GM23338 (cell line): Measurements from ENCODE around the gene ADD3.
"Not testable (repeated sequence)": the region's sequence is repeated elsewhere in the genome, so short reads cannot be mapped to it uniquely, and the experiment has no call there.

Experiments
- CREB1 ChIP-seq: fragments of 250-450 bp; sonication (Bioruptor Pico); IDR thresholded peaks from 2 replicates; pipeline ENCODE4 v1.5.0; 2020; ENCODE audit warnings: low read depth, mild to moderate bottlenecking, moderate library complexity
- CTCF ChIP-seq, 2 experiments: fragments of 200-600 bp in 1 of 2; sonication (generic) in 1 of 2; conservative IDR thresholded peaks; 2 replicates each; pipeline versions ENCODE4 v1.5.1 to v1.6.1; 2016 to 2017; ENCODE audit warnings: antibody characterized with exemption in 2 of 2, low read depth in 2 of 2, mild to moderate bottlenecking in 2 of 2, moderate library complexity in 1 of 2
- EZH2 ChIP-seq: fragments of 200-600 bp; sonication (generic); IDR thresholded peaks from one replicate; pipeline ENCODE4 v1.8.0; 2017; ENCODE audit warnings: antibody characterized with exemption, mild to moderate bottlenecking, low read depth; ENCODE audit not compliant: unreplicated experiment
- EZH2phosphoT487 ChIP-seq: fragments of 200-600 bp; sonication (generic); IDR thresholded peaks from one replicate; pipeline ENCODE4 v1.8.1; 2018; ENCODE audit warnings: antibody characterized with exemption; ENCODE audit not compliant: unreplicated experiment
- JUNB ChIP-seq: IDR thresholded peaks from one replicate; pipeline ENCODE4 v1.6.1; 2016; ENCODE audit warnings: antibody characterized with exemption; ENCODE audit not compliant: unreplicated experiment
- POLR2AphosphoS5 ChIP-seq: IDR thresholded peaks from 2 replicates; pipeline ENCODE4 v1.6.1; 2016; ENCODE audit warnings: antibody characterized with exemption, low read depth
- REST ChIP-seq: IDR thresholded peaks from one replicate; pipeline ENCODE4 v1.6.1; 2018; ENCODE audit warnings: antibody characterized with exemption; ENCODE audit not compliant: unreplicated experiment
- STAT1 ChIP-seq: IDR thresholded peaks from one replicate; pipeline ENCODE4 v1.6.1; 2016; ENCODE audit warnings: antibody characterized with exemption; ENCODE audit not compliant: unreplicated experiment
- ZNF114 ChIP-seq: fragments of 250-450 bp; sonication (Bioruptor Pico); IDR thresholded peaks from 2 replicates; pipeline ENCODE4 v1.5.0; 2020; ENCODE audit warnings: mild to moderate bottlenecking, moderate library complexity
- TF ChIP-seq, protein P1 (sequence below): IDR thresholded peaks from 2 replicates; pipeline ENCODE4 v1.6.1; 2016; ENCODE audit warnings: antibody characterized with exemption
- TF ChIP-seq, protein P2 (sequence below): fragments of 250-450 bp; sonication (Bioruptor Pico); IDR thresholded peaks from 2 replicates; pipeline ENCODE4 v1.5.0; 2020; ENCODE audit warnings: mild to moderate bottlenecking, moderate library complexity

DNA sequence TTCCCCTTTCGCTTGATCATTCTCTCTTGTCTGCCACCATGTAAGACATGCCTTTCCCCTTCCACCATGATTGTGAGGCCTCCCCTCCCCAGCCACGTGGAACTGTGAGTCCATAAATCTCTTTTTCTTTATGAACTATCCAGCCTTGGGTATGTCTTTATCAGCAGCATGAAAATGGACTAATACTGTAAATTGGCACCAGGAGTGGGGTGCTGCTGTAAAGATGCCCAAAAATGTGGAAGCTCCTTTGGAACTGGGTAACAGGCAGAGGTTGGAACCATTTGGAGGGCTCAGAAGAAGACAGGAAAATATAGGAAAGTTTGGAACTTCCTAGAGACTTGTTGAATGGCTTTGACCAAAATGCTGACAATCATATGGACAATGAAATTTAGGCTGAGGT lies 40.4 kb downstream of the ADD3 start:
- TF ChIP-seq EZH2; CTCF (conservative IDR thresholded peaks at IDR 0.05; ENCODE audit: low read depth in 2 of 2); POLR2AphosphoS5; REST; CREB1 (CRISPR knock-in tag); STAT1; EZH2phosphoT487; JUNB; ZNF114 (CRISPR knock-in tag): not testable (repeated sequence)
- TF ChIP-seq, protein P1, sequence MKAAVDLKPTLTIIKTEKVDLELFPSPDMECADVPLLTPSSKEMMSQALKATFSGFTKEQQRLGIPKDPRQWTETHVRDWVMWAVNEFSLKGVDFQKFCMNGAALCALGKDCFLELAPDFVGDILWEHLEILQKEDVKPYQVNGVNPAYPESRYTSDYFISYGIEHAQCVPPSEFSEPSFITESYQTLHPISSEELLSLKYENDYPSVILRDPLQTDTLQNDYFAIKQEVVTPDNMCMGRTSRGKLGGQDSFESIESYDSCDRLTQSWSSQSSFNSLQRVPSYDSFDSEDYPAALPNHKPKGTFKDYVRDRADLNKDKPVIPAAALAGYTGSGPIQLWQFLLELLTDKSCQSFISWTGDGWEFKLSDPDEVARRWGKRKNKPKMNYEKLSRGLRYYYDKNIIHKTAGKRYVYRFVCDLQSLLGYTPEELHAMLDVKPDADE = not testable (repeated sequence)
- TF ChIP-seq, protein P2, sequence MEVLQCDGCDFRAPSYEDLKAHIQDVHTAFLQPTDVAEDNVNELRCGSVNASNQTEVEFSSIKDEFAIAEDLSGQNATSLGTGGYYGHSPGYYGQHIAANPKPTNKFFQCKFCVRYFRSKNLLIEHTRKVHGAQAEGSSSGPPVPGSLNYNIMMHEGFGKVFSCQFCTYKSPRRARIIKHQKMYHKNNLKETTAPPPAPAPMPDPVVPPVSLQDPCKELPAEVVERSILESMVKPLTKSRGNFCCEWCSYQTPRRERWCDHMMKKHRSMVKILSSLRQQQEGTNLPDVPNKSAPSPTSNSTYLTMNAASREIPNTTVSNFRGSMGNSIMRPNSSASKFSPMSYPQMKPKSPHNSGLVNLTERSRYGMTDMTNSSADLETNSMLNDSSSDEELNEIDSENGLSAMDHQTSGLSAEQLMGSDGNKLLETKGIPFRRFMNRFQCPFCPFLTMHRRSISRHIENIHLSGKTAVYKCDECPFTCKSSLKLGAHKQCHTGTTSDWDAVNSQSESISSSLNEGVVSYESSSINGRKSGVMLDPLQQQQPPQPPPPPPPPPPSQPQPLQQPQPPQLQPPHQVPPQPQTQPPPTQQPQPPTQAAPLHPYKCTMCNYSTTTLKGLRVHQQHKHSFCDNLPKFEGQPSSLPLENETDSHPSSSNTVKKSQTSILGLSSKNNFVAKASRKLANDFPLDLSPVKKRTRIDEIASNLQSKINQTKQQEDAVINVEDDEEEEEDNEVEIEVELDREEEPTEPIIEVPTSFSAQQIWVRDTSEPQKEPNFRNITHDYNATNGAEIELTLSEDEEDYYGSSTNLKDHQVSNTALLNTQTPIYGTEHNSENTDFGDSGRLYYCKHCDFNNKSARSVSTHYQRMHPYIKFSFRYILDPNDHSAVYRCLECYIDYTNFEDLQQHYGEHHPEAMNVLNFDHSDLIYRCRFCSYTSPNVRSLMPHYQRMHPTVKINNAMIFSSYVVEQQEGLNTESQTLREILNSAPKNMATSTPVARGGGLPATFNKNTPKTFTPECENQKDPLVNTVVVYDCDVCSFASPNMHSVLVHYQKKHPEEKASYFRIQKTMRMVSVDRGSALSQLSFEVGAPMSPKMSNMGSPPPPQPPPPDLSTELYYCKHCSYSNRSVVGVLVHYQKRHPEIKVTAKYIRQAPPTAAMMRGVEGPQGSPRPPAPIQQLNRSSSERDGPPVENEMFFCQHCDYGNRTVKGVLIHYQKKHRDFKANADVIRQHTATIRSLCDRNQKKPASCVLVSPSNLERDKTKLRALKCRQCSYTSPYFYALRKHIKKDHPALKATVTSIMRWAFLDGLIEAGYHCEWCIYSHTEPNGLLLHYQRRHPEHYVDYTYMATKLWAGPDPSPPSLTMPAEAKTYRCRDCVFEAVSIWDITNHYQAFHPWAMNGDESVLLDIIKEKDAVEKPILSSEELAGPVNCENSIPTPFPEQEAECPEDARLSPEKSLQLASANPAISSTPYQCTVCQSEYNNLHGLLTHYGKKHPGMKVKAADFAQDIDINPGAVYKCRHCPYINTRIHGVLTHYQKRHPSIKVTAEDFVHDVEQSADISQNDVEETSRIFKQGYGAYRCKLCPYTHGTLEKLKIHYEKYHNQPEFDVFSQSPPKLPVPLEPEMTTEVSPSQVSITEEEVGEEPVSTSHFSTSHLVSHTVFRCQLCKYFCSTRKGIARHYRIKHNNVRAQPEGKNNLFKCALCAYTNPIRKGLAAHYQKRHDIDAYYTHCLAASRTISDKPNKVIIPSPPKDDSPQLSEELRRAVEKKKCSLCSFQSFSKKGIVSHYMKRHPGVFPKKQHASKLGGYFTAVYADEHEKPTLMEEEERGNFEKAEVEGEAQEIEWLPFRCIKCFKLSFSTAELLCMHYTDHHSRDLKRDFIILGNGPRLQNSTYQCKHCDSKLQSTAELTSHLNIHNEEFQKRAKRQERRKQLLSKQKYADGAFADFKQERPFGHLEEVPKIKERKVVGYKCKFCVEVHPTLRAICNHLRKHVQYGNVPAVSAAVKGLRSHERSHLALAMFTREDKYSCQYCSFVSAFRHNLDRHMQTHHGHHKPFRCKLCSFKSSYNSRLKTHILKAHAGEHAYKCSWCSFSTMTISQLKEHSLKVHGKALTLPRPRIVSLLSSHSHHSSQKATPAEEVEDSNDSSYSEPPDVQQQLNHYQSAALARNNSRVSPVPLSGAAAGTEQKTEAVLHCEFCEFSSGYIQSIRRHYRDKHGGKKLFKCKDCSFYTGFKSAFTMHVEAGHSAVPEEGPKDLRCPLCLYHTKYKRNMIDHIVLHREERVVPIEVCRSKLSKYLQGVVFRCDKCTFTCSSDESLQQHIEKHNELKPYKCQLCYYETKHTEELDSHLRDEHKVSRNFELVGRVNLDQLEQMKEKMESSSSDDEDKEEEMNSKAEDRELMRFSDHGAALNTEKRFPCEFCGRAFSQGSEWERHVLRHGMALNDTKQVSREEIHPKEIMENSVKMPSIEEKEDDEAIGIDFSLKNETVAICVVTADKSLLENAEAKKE = not testable (repeated sequence)
